HG03558 (cell line): Measurements from ENCODE around the gene RGS10.

Source experiments
- ATAC-seq: cut with Tn5 transposase; IDR thresholded peaks from one replicate; pipeline ENCODE4 v1.9.1; 2021; ENCODE audit warnings: moderate number of reproducible peaks; ENCODE audit not compliant: unreplicated experiment; ENCODE audit errors: extremely low read depth

The RGS10 gene

DNA sequence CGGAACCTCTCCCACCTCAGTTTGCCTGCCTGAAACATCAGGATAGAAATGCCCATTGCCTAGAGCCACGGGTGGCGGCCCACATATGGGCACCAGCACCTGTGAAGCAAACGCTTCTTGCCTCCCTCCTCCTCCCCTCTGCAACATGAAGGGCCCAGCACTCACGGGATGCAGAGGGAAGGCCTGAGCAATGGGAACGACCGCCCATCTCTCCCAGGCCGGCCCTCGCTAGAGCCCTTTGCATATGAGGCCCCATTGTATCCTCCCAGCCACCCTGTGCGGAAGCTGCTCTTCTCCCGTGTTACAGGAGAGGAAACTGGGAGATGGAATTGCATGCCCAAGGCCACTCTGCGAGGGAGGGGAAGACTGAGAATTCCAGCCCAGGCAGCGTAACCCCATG lies 88.2 kb downstream of the RGS10 start:
- ATAC-seq, result no peak

DNA sequence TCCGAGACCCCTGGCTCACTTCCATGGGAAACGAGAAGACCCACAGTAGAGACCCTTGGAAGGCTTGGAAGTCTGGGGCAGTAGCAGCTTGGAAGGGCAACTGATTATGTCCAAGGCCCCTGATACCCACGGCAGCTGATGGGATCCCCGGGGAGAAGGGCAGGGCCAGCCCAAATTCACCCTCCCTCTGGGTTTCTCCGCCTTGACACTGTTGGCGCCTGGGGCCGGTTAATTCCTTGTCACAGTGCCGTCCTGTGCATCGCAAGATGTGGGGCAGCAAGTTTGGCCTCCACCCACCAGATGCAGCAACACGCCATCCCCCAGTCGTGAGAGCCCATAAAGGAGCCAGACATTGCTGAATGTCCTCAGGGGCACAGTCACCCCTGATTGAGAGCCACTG lies 89.2 kb downstream of the RGS10 start:
- no peak for ATAC-seq

DNA sequence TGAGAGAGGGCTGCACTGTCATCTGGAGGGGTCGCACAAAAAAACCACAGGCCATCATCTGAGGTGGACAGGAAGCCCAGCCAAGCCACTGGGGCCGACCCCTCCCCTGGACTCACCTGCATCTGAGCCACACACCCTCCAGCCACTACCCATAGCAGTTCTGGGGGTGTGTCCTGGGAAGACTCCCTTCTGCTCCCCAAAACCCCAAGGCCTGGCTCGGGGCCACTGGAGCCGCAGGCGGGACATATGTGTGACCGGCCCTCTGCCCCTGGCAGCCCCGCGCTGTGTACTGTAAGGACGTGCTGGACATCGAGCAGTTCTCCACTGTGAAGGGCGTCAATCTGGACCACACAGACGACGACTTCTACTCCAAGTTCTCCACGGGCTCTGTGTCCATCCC lies 90.1 kb downstream of the RGS10 start:
- no peak for ATAC-seq

DNA sequence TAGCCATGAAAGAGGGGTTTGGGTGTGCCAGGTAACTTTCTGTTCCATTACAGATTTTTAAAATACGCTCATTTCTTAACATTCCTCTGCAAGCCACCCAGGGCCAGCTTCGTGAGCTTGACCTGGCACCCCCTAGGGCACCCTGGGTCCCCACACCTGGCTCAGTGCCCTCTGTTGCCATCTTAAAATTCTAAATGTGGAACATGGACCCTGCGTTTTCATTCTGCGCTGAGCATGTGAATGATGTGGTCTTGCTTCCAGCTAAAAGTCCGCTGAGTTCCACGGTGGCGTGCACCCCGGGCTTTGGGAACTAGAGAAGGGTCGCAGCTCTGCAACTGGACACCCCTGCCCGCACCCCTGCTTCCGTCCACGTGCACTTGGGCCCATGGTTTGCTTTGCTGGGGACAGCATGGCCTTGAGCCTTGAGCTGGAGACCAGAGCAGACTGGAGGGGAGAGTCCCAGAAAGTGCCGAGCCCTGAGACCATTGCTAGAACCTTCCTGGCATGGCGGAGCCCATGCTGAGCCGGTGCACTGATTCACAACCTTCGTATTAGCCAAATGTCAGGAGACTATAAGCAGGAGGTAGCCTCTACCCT lies 91.1 kb downstream of the RGS10 start:
- no peak for ATAC-seq

DNA sequence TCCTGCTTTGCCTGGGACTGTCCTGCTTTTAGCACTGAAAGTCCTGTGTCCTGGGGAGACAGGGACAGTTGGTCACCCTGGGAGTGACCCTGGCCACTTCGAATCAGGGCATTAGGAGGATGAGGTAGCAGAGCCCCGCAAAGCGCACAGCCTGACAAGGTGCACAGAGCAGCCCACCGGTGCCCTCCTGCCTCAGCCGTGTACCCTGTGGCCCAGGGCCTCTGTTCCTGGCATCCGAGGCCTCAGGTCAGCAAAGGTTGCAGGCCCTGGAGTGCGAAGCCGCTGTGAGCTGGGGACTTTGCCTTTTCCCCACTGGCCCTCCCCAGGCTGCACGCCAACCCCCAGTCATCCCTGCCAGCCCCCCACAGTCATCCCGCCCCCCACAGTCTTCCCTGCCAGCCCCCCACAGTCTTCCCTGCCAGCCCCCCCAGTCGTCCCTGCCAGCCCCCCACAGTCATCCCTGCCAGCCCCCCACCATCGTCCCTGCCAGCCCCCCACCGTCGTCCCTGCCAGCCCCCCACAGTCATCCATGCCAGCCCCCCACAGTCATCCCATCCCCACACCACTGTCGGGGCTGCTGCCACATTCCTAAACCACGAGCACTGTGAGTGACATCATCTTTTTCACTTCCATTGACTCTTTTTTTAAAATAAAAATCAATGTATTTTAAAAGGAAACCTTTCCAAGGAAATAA lies 91.8 kb downstream of the RGS10 start:
- no peak for ATAC-seq
